K562 (cell line): ENCODE data around the gene PDZK1IP1. TPM values are rescaled to one million over a fixed set of nuclear protein-coding genes. Genes with fewer than 3 reads are reported as not detected.
A peak's percentile ranks its signal among the peaks of the same experiment; 100 is the strongest.

Experiments
- CAMTA2 ChIP-seq: fragments of 250-450 bp; sonication (Bioruptor Pico); conservative IDR thresholded peaks from 2 replicates; pipeline ENCODE4 v1.5.1; 2022
- HDAC3 ChIP-seq: fragments of 450-650 bp; IDR thresholded peaks from 2 replicates; pipeline ENCODE4 v1.6.1; 2018; ENCODE audit warnings: borderline replicate concordance, mild to moderate bottlenecking, moderate library complexity; ENCODE audit not compliant: partially characterized antibody
- MEF2A ChIP-seq: IDR thresholded peaks from 2 replicates; pipeline ENCODE4 v1.6.1; 2011; ENCODE audit warnings: low read depth, mild to moderate bottlenecking, low read length, moderate library complexity; ENCODE audit not compliant: control insufficient read depth
- NFXL1 ChIP-seq: fragments of 450-650 bp; formaldehyde crosslinking; IDR thresholded peaks from 2 replicates; pipeline ENCODE4 v1.4.0; 2021; ENCODE audit warnings: mild to moderate bottlenecking
- PRPF4 ChIP-seq: fragments of 200-400 bp; formaldehyde crosslinking; IDR thresholded peaks from one replicate; pipeline ENCODE4 v1.6.1; 2017; ENCODE audit warnings: low read length, low read depth, mild to moderate bottlenecking; ENCODE audit not compliant: insufficient read depth, poor library complexity, severe bottlenecking
- RBFOX2 ChIP-seq: fragments of 200-400 bp; formaldehyde crosslinking; IDR thresholded peaks from 2 replicates; pipeline ENCODE4 v1.6.1; 2017; ENCODE audit warnings: low read depth, mild to moderate bottlenecking, low read length, moderate library complexity
- ZNF551 ChIP-seq: fragments of 250-450 bp; sonication (Bioruptor Pico); IDR thresholded peaks from 2 replicates; pipeline ENCODE4 v1.5.0; 2021; ENCODE audit warnings: mild to moderate bottlenecking, moderate library complexity
- ZNF696 ChIP-seq: fragments of 250-450 bp; sonication (Bioruptor Pico); conservative IDR thresholded peaks from 2 replicates; pipeline ENCODE4 v1.4.0; 2020; ENCODE audit warnings: mild to moderate bottlenecking, moderate library complexity
- polyA plus RNA-seq, 8 experiments: library from polyadenylated mRNA; depleted of rRNA in 4 of 8; stranded (reverse) in 5 of 8; unstranded in 3 of 8; fragments of >200 nt; fragmentation: Nextera tagmentation in 2 of 8; fragmentation: Illumina TruSeq in 1 of 8; extraction: Ambion mirVana in 2 of 8; extraction: Trizol in 1 of 8; gene quantifications; 2 replicates each; pipeline versions ENCODE4 v1.2.1 to v1.2.3, GENCODE V29; 2011 to 2014; ENCODE audit warnings: inconsistent platforms in 1 of 8, missing spikeins in 1 of 8
- total RNA-seq, 7 experiments: library from RNA; depleted of rRNA in 6 of 7; stranded (reverse); fragments of >200 nt in 6 of 7; fragmentation: Illumina TruSeq in 2 of 7; extraction: Trizol in 2 of 7; gene quantifications; 2 replicates each; pipeline versions ENCODE4 v1.2.1 to v1.2.3, GENCODE V29; 2011 to 2021; ENCODE audit warnings: low replicate concordance in 1 of 7
- TF ChIP-seq, protein P1 (sequence below): fragments of 250-450 bp; sonication (Bioruptor Pico); IDR thresholded peaks from 2 replicates; pipeline ENCODE4 v1.4.0; 2020; ENCODE audit warnings: borderline replicate concordance
- TF ChIP-seq, protein P2 (sequence below): sonication (generic); formaldehyde crosslinking; IDR thresholded peaks from 2 replicates; pipeline ENCODE4 v1.8.0; 2022; ENCODE audit warnings: mild to moderate bottlenecking, missing genetic modification reagents
- TF ChIP-seq, protein P3 (sequence below): IDR thresholded peaks from 2 replicates; pipeline ENCODE4 v1.6.1; 2014; ENCODE audit warnings: antibody characterized with exemption
- TF ChIP-seq, protein P4 (sequence below): fragments of 450-650 bp; IDR thresholded peaks from 2 replicates; pipeline ENCODE4 v1.6.1; 2016; ENCODE audit warnings: missing biosample characterization, missing genetic modification characterization
- TF ChIP-seq, protein P5 (sequence below), 2 experiments: fragments of 250-450 bp in 1 of 2; fragments of 450-650 bp in 1 of 2; sonication (Bioruptor Pico) in 1 of 2; IDR thresholded peaks; 2 replicates each; pipeline versions ENCODE4 v1.6.1 to v1.8.0; 2016 to 2021; ENCODE audit warnings: mild to moderate bottlenecking in 2 of 2, moderate library complexity in 2 of 2, missing compliant biosample characterization in 1 of 2, missing genetic modification characterization in 1 of 2
- TF ChIP-seq, protein P6 (sequence below): fragments of 200-800 bp; sonication (Bioruptor generic); IDR thresholded peaks from 2 replicates; pipeline ENCODE4 v1.6.1; 2017; ENCODE audit warnings: missing genetic modification characterization, missing compliant biosample characterization

Gene PDZK1IP1
- total and polyA plus RNA-seq, 9 of the 15 experiments (the other 6 are each of a cell fraction or from before 2014, with no cell fraction given) = 0.17 to 0.68 (median 0.53) TPM; not detected in 2

DNA sequence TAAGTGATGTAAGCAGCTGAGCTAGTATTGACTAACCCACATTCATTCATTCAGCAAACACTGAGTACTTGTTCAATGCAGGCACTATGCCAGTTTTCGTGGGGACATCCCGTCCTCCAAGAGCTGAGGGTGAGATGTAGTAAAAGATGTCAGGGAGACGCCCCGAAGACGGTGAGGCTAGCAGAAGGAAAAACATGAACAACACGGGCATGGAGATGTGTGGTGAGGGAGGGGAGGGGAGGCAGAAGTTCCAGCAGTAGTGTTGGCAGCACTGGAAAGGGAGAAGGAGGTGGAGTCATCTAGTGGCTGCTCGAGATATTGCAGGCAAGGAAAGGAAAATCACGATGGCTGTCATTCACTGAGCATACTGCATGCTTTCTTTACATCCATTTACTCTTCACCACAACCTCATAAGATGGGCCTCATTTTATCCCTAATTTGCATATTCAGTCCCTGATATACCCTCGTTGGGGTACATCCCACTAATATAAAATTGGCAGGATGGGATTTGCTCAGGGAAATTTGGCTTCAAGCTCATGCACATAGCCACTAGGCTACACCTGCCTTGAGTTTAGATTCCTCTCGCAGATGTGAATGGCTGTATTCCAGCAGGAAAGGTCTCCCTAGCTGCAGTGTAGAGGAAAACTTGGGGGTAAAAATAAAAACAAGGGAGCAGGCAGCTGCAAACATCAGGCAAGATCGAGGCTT, 14.5 kb downstream of the PDZK1IP1 start (continued):
- TF ChIP-seq HDAC3 = no peak
- TF ChIP-seq PRPF4 = no peak
- TF ChIP-seq, protein P1, sequence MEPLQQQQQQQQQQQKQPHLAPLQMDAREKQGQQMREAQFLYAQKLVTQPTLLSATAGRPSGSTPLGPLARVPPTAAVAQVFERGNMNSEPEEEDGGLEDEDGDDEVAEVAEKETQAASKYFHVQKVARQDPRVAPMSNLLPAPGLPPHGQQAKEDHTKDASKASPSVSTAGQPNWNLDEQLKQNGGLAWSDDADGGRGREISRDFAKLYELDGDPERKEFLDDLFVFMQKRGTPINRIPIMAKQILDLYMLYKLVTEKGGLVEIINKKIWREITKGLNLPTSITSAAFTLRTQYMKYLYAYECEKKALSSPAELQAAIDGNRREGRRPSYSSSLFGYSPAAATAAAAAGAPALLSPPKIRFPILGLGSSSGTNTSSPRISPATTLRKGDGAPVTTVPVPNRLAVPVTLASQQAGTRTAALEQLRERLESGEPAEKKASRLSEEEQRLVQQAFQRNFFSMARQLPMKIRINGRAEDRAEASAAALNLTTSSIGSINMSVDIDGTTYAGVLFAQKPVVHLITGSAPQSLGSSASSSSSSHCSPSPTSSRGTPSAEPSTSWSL (CRISPR knock-in tag) = no peak
- TF ChIP-seq, protein P2, sequence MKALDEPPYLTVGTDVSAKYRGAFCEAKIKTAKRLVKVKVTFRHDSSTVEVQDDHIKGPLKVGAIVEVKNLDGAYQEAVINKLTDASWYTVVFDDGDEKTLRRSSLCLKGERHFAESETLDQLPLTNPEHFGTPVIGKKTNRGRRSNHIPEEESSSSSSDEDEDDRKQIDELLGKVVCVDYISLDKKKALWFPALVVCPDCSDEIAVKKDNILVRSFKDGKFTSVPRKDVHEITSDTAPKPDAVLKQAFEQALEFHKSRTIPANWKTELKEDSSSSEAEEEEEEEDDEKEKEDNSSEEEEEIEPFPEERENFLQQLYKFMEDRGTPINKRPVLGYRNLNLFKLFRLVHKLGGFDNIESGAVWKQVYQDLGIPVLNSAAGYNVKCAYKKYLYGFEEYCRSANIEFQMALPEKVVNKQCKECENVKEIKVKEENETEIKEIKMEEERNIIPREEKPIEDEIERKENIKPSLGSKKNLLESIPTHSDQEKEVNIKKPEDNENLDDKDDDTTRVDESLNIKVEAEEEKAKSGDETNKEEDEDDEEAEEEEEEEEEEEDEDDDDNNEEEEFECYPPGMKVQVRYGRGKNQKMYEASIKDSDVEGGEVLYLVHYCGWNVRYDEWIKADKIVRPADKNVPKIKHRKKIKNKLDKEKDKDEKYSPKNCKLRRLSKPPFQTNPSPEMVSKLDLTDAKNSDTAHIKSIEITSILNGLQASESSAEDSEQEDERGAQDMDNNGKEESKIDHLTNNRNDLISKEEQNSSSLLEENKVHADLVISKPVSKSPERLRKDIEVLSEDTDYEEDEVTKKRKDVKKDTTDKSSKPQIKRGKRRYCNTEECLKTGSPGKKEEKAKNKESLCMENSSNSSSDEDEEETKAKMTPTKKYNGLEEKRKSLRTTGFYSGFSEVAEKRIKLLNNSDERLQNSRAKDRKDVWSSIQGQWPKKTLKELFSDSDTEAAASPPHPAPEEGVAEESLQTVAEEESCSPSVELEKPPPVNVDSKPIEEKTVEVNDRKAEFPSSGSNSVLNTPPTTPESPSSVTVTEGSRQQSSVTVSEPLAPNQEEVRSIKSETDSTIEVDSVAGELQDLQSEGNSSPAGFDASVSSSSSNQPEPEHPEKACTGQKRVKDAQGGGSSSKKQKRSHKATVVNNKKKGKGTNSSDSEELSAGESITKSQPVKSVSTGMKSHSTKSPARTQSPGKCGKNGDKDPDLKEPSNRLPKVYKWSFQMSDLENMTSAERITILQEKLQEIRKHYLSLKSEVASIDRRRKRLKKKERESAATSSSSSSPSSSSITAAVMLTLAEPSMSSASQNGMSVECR = 0 out of 2 replicates have a peak, but pooled peaks have one; percentile 19
- TF ChIP-seq, protein P3, sequence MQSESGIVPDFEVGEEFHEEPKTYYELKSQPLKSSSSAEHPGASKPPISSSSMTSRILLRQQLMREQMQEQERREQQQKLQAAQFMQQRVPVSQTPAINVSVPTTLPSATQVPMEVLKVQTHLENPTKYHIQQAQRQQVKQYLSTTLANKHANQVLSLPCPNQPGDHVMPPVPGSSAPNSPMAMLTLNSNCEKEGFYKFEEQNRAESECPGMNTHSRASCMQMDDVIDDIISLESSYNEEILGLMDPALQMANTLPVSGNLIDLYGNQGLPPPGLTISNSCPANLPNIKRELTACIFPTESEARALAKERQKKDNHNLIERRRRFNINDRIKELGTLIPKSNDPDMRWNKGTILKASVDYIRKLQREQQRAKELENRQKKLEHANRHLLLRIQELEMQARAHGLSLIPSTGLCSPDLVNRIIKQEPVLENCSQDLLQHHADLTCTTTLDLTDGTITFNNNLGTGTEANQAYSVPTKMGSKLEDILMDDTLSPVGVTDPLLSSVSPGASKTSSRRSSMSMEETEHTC = no peak
- no peak for TF ChIP-seq NFXL1 (CRISPR knock-in tag)
- no peak for TF ChIP-seq RBFOX2
- TF ChIP-seq, protein P4, sequence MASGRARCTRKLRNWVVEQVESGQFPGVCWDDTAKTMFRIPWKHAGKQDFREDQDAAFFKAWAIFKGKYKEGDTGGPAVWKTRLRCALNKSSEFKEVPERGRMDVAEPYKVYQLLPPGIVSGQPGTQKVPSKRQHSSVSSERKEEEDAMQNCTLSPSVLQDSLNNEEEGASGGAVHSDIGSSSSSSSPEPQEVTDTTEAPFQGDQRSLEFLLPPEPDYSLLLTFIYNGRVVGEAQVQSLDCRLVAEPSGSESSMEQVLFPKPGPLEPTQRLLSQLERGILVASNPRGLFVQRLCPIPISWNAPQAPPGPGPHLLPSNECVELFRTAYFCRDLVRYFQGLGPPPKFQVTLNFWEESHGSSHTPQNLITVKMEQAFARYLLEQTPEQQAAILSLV = no peak
- TF ChIP-seq MEF2A = no peak
- TF ChIP-seq, protein P5, sequence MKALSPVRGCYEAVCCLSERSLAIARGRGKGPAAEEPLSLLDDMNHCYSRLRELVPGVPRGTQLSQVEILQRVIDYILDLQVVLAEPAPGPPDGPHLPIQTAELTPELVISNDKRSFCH (CRISPR knock-in tag; IDR thresholded peaks at IDR 0.05) = no peak
- TF ChIP-seq, protein P5 (tag; IDR thresholded peaks at IDR 0.05) = no peak
- TF ChIP-seq ZNF551 (CRISPR knock-in tag) = no peak
- TF ChIP-seq ZNF696 (CRISPR knock-in tag) = no peak
- TF ChIP-seq, protein P6, sequence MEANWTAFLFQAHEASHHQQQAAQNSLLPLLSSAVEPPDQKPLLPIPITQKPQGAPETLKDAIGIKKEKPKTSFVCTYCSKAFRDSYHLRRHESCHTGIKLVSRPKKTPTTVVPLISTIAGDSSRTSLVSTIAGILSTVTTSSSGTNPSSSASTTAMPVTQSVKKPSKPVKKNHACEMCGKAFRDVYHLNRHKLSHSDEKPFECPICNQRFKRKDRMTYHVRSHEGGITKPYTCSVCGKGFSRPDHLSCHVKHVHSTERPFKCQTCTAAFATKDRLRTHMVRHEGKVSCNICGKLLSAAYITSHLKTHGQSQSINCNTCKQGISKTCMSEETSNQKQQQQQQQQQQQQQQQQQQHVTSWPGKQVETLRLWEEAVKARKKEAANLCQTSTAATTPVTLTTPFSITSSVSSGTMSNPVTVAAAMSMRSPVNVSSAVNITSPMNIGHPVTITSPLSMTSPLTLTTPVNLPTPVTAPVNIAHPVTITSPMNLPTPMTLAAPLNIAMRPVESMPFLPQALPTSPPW = peak; percentile 17; the same call in 1 of the 2 replicates
- no peak for TF ChIP-seq CAMTA2 (CRISPR knock-in tag)
